ENCODE data around the gene C2CD4D.

The C2CD4D gene

DNA sequence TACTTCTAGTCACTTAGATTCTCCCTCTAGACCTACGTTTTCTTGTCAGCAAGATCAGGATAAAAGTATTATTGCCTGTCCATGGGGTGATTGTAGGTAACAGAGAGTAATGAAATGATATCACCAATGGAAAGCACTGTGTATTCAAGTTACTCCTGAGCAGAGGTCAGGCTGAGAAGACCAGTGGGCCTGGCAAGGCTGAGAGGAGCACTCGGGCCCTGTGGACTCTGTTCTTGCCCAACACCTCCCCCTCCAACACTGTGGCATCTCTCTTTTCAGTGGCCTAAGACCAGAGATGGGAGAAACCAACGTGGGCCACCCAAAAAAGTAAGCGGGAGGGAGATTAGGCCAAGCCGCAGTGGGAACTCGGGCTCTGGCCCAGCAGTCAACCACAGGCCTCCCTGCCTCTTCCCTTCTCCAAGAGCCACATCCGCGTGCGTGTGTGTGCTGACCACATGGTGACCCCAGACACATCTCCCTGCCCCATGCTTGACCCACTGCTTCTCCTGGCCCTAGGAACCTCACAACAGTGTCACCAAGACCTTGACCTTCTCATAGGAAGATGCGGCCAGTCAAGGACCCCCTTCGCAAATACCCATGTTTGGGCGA is 20.3 kb downstream of the C2CD4D start:
- Histone ChIP-seq H3K4me3 (ENCODE audit: insufficient read length, low read depth) (no peak overlapping the region), H3K9ac (ENCODE audit: insufficient read length, low read depth) (no peak overlapping the region), H3K36me3 (ENCODE audit: insufficient read depth, insufficient read length, low read length) (no peaks in the 10 kb centered on the region), H3K27me3 (ENCODE audit: insufficient read depth, insufficient read length) (peaks cover 3% of the 10 kb centered on the region), H3K9me3 (ENCODE audit: insufficient read depth, low read length) (no peaks in the 10 kb centered on the region), H3K4me1 (ENCODE audit: insufficient read depth, insufficient read length) (peaks cover 16% of the 10 kb centered on the region)
- no peak for DNase-seq (ENCODE audit: low read depth, low spot score)
- TF ChIP-seq YY1 (IDR thresholded peaks at IDR 0.05; ENCODE audit: insufficient read depth, insufficient read length) (no peak), SUZ12 (IDR thresholded peaks at IDR 0.05; ENCODE audit: extremely low read depth, insufficient read depth, insufficient read length) (no peak), ZNF274 (IDR thresholded peaks at IDR 0.05; ENCODE audit: low read depth, low read length) (no peak)

- no peak overlapping the region for H3K9ac ChIP-seq (ENCODE audit: insufficient read length, low read depth)
- TF ChIP-seq ZNF274 (IDR thresholded peaks at IDR 0.05; ENCODE audit: low read depth, low read length) (no peak), YY1 (IDR thresholded peaks at IDR 0.05; ENCODE audit: insufficient read depth, insufficient read length) (no peak), SUZ12 (IDR thresholded peaks at IDR 0.05; ENCODE audit: extremely low read depth, insufficient read depth, insufficient read length) (no peak)
- DNase-seq (ENCODE audit: low read depth, low spot score), result no peak
- peaks cover 7% of the 10 kb centered on the region for H3K4me1 ChIP-seq (ENCODE audit: insufficient read depth, insufficient read length)
- H3K9me3 ChIP-seq (ENCODE audit: insufficient read depth, low read length), result no peaks in the 10 kb centered on the region
- H3K36me3 ChIP-seq (ENCODE audit: insufficient read depth, insufficient read length, low read length), result no peaks in the 10 kb centered on the region
- no peak overlapping the region for H3K4me3 ChIP-seq (ENCODE audit: insufficient read length, low read depth)
- peaks cover 3% of the 10 kb centered on the region for H3K27me3 ChIP-seq (ENCODE audit: insufficient read depth, insufficient read length)
These were observed 22.3 kb downstream of the C2CD4D start for GRCh38 chr1:151817353-151817730.

- no peak for TF ChIP-seq YY1 (IDR thresholded peaks at IDR 0.05; ENCODE audit: insufficient read depth, insufficient read length)
- Histone ChIP-seq H3K4me1 (ENCODE audit: insufficient read depth, insufficient read length) (peaks cover 6% of the 10 kb centered on the region), H3K27me3 (ENCODE audit: insufficient read depth, insufficient read length) (peaks cover 3% of the 10 kb centered on the region), H3K9ac (ENCODE audit: insufficient read length, low read depth) (no peak overlapping the region), H3K4me3 (ENCODE audit: insufficient read length, low read depth) (no peak overlapping the region), H3K36me3 (ENCODE audit: insufficient read depth, insufficient read length, low read length) (no peaks in the 10 kb centered on the region), H3K9me3 (ENCODE audit: insufficient read depth, low read length) (no peaks in the 10 kb centered on the region)
- DNase-seq (ENCODE audit: low read depth, low spot score), result no peak
These were observed 22.9 kb downstream of the C2CD4D start for GRCh38 chr1:151816548-151817352.

DNA sequence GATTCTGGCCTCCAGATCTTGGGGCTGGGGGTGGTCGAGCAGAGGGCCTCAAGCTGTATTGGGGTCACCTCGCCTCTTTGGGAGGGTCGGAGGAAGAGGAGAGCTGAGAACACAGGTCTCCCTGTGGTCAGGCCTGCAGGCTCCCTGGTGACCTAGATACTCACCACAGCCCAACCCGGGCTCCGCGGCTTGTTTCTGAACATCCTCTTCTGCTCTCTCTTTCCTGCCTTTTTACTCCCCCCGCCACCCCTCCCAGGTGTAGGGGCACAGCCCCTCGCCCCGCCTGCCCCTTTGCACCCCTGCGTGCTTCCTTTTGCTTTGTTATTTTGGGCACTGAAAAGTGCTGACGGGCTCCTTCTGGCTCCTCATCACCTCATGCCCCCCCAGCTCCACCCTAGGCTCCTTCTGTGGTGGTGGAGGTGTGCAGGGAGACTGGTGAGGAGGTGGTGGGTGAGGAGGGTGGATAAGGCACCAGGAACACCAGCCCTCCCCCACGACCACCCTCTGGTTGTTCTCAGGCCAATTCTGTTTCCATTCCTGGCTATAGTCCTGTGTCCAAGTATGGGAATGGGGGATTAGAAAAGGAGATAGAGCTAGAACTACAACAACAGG is 23.8 kb downstream of the C2CD4D start:
- TF ChIP-seq YY1 (IDR thresholded peaks at IDR 0.05; ENCODE audit: insufficient read depth, insufficient read length) (no peak), ZNF274 (IDR thresholded peaks at IDR 0.05; ENCODE audit: low read depth, low read length) (no peak), SUZ12 (IDR thresholded peaks at IDR 0.05; ENCODE audit: extremely low read depth, insufficient read depth, insufficient read length) (no peak)
- H3K9me3 ChIP-seq (ENCODE audit: insufficient read depth, low read length), result no peaks in the 10 kb centered on the region
- H3K36me3 ChIP-seq (ENCODE audit: insufficient read depth, insufficient read length, low read length), result no peaks in the 10 kb centered on the region
- peaks cover 6% of the 10 kb centered on the region for H3K4me1 ChIP-seq (ENCODE audit: insufficient read depth, insufficient read length)
- H3K4me3 ChIP-seq (ENCODE audit: insufficient read length, low read depth), result no peak overlapping the region
- H3K27me3 ChIP-seq (ENCODE audit: insufficient read depth, insufficient read length), result peaks cover 3% of the 10 kb centered on the region
- DNase-seq (ENCODE audit: low read depth, low spot score), result no peak
- no peak overlapping the region for H3K9ac ChIP-seq (ENCODE audit: insufficient read length, low read depth)

DNA sequence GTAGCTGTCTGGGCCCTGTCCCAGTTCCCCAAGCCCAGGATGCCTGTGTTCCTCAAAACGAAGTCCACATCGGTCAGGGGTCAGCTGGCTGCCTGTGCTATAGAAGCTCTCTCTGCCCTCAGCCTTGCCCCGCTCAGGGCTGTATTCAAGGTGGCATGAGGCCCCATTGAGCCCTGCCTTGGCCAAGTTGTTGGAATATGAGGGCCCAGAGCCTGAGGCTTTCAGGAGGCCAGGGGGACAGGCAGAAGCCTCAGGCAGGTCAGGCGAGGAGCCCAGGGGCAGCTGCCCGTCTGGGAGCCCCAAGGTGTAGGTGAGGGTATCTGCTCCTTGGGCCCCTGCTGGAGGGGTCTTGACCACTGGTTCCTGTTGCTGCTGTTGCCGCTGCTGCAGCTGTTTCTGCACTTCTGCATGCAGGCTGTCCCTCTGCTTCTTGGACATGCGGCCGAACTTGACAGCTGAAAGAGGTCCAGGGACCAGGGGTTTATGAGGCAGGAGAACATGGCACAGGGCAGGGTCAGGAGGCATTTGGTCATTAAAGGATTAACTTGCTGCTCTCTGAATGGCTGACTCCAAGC is 24.6 kb downstream of the C2CD4D start:
- no peak overlapping the region for H3K4me3 ChIP-seq (ENCODE audit: insufficient read length, low read depth)
- H3K4me1 ChIP-seq (ENCODE audit: insufficient read depth, insufficient read length), result peaks cover 6% of the 10 kb centered on the region
- TF ChIP-seq SUZ12 (IDR thresholded peaks at IDR 0.05; ENCODE audit: extremely low read depth, insufficient read depth, insufficient read length) (no peak), YY1 (IDR thresholded peaks at IDR 0.05; ENCODE audit: insufficient read depth, insufficient read length) (no peak), ZNF274 (IDR thresholded peaks at IDR 0.05; ENCODE audit: low read depth, low read length) (no peak)
- no peak overlapping the region for H3K9ac ChIP-seq (ENCODE audit: insufficient read length, low read depth)
- no peak for DNase-seq (ENCODE audit: low read depth, low spot score)
- H3K27me3 ChIP-seq (ENCODE audit: insufficient read depth, insufficient read length), result peaks cover 3% of the 10 kb centered on the region
- H3K9me3 ChIP-seq (ENCODE audit: insufficient read depth, low read length), result no peaks in the 10 kb centered on the region
- no peaks in the 10 kb centered on the region for H3K36me3 ChIP-seq (ENCODE audit: insufficient read depth, insufficient read length, low read length)

DNA sequence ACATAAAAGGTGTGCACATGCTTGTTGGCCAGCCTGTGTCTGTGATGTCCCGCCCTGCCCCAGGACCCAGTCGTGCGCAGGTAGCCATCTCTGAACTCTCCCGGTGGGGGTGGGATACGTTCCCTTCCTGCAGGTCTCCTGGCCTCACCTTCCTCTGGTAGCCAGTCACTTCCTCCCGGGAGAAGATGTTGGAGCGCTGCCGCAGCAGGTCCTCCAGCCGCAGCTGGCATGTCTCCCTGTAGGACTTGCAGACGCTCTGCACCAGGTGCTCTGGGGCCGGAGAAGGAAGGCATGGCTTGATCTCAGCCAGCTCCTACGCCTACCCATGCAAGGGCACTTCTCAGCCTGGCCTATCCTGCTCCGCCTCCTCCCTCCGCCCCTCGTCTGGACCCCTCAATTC is 25.2 kb downstream of the C2CD4D start:
- no peak for TF ChIP-seq YY1 (IDR thresholded peaks at IDR 0.05; ENCODE audit: insufficient read depth, insufficient read length)
- TF ChIP-seq SUZ12 (IDR thresholded peaks at IDR 0.05; ENCODE audit: extremely low read depth, insufficient read depth, insufficient read length), result no peak
- no peak for TF ChIP-seq ZNF274 (IDR thresholded peaks at IDR 0.05; ENCODE audit: low read depth, low read length)
- Histone ChIP-seq H3K4me1 (ENCODE audit: insufficient read depth, insufficient read length) (peaks cover 6% of the 10 kb centered on the region), H3K27me3 (ENCODE audit: insufficient read depth, insufficient read length) (peaks cover 3% of the 10 kb centered on the region), H3K4me3 (ENCODE audit: insufficient read length, low read depth) (no peak overlapping the region), H3K36me3 (ENCODE audit: insufficient read depth, insufficient read length, low read length) (no peaks in the 10 kb centered on the region), H3K9ac (ENCODE audit: insufficient read length, low read depth) (no peak overlapping the region), H3K9me3 (ENCODE audit: insufficient read depth, low read length) (no peaks in the 10 kb centered on the region)
- no peak for DNase-seq (ENCODE audit: low read depth, low spot score)
